Liver (tissue), 9 donors: ENCODE data around the gene SLC49A4. TPM values are rescaled to one million over a fixed set of nuclear protein-coding genes. Genes with fewer than 3 reads are reported as not detected.

Experiments used
- DNase-seq: peaks from one replicate; pipeline ENCODE4 v3.0.0-alpha.2; 2017; ENCODE audit warnings: low spot score
- H3K27ac ChIP-seq, 2 donors: one replicate each; pipeline ENCODE4 v1.7.0; 2013; ENCODE audit warnings: inconsistent platforms in 2 of 2, low read length in 2 of 2, control low read depth in 1 of 2, low read depth in 1 of 2, mild to moderate bottlenecking in 1 of 2
- H3K27me3 ChIP-seq, 4 donors: one replicate each; pipeline versions ENCODE4 v1.6.1 to v1.7.0; 2013; ENCODE audit warnings: low read length in 3 of 4, inconsistent platforms in 1 of 4, mild to moderate bottlenecking in 1 of 4, moderate library complexity in 1 of 4; ENCODE audit not compliant: control insufficient read depth in 4 of 4, insufficient read depth in 4 of 4
- H3K36me3 ChIP-seq, 4 donors: one replicate each; pipeline versions ENCODE4 v1.6.1 to v1.7.0; 2013; ENCODE audit warnings: low read length in 3 of 4, mild to moderate bottlenecking in 3 of 4, low read depth in 1 of 4, moderate library complexity in 1 of 4; ENCODE audit not compliant: control insufficient read depth in 4 of 4, insufficient read depth in 3 of 4
- H3K4me1 ChIP-seq, 4 donors: one replicate each; pipeline versions ENCODE4 v1.6.1 to v1.7.0; 2013; ENCODE audit warnings: low read length in 3 of 4, mild to moderate bottlenecking in 3 of 4, moderate library complexity in 1 of 4; ENCODE audit not compliant: control insufficient read depth in 4 of 4, insufficient read depth in 4 of 4
- H3K4me3 ChIP-seq, 3 donors: one replicate each; pipeline versions ENCODE4 v1.6.1 to v1.7.0; 2013; ENCODE audit warnings: low read length in 3 of 3, control low read depth in 1 of 3, low read depth in 1 of 3, mild to moderate bottlenecking in 1 of 3
- H3K9ac ChIP-seq, 2 donors: one replicate each; pipeline ENCODE4 v1.7.0; 2013; ENCODE audit warnings: low read length in 2 of 2, mild to moderate bottlenecking in 2 of 2, moderate library complexity in 2 of 2, control low read depth in 1 of 2, low read depth in 1 of 2
- H3K9me3 ChIP-seq, 4 donors: one replicate each; pipeline versions ENCODE4 v1.6.1 to v1.7.0; 2013; ENCODE audit warnings: low read length in 3 of 4; ENCODE audit not compliant: control insufficient read depth in 4 of 4
- ATF3 ChIP-seq: IDR thresholded peaks from 2 replicates; pipeline ENCODE4 v1.6.1; 2016; ENCODE audit warnings: antibody characterized with exemption
- CTCF ChIP-seq: fragments of 150-350 bp; IDR thresholded peaks from 2 replicates; pipeline ENCODE4 v1.5.1; 2017; ENCODE audit warnings: improper control_type of control experiment, low read depth, low read length; ENCODE audit not compliant: missing input control
- EGR1 ChIP-seq, 2 donors: IDR thresholded peaks; 2 replicates each; pipeline ENCODE4 v1.6.1; 2016 to 2018; ENCODE audit warnings: antibody characterized with exemption in 2 of 2, low read depth in 2 of 2
- FOXA2 ChIP-seq: IDR thresholded peaks from 2 replicates; pipeline ENCODE4 v1.6.1; 2016; ENCODE audit warnings: antibody characterized with exemption
- GABPA ChIP-seq, 2 donors: IDR thresholded peaks in 1 of 2; conservative IDR thresholded peaks in 1 of 2; 2 replicates each; pipeline ENCODE4 v1.6.1; 2016; ENCODE audit warnings: antibody characterized with exemption in 2 of 2, mild to moderate bottlenecking in 1 of 2, moderate library complexity in 1 of 2
- HNF4A ChIP-seq, 2 donors: conservative IDR thresholded peaks; 2 replicates each; pipeline ENCODE4 v1.6.1; 2016; ENCODE audit warnings: antibody characterized with exemption in 2 of 2, mild to moderate bottlenecking in 2 of 2
- HNF4G ChIP-seq: IDR thresholded peaks from 2 replicates; pipeline ENCODE4 v1.6.1; 2016; ENCODE audit warnings: antibody characterized with exemption
- JUND ChIP-seq, 2 donors: IDR thresholded peaks; 2 replicates each; pipeline ENCODE4 v1.6.1; 2016; ENCODE audit warnings: antibody characterized with exemption in 2 of 2
- MAX ChIP-seq: IDR thresholded peaks from 2 replicates; pipeline ENCODE4 v1.6.1; 2016; ENCODE audit warnings: antibody characterized with exemption
- NR2F2 ChIP-seq: IDR thresholded peaks from 2 replicates; pipeline ENCODE4 v1.6.1; 2016; ENCODE audit warnings: antibody characterized with exemption
- RAD21 ChIP-seq, 2 donors: IDR thresholded peaks; 2 replicates each; pipeline ENCODE4 v1.6.1; 2016; ENCODE audit warnings: antibody characterized with exemption in 2 of 2, mild to moderate bottlenecking in 2 of 2
- REST ChIP-seq: IDR thresholded peaks from 2 replicates; pipeline ENCODE4 v1.6.1; 2016; ENCODE audit warnings: antibody characterized with exemption, mild to moderate bottlenecking
- RXRA ChIP-seq, 2 donors: IDR thresholded peaks; 2 replicates each; pipeline ENCODE4 v1.6.1; 2017 to 2018; ENCODE audit warnings: antibody characterized with exemption in 2 of 2, mild to moderate bottlenecking in 1 of 2
- SP1 ChIP-seq: IDR thresholded peaks from 2 replicates; pipeline ENCODE4 v1.6.1; 2018; ENCODE audit warnings: antibody characterized with exemption, mild to moderate bottlenecking
- TAF1 ChIP-seq: conservative IDR thresholded peaks from 2 replicates; pipeline ENCODE4 v1.6.1; 2016; ENCODE audit warnings: antibody characterized with exemption, mild to moderate bottlenecking
- ZBTB33 ChIP-seq: IDR thresholded peaks from 2 replicates; pipeline ENCODE4 v1.6.1; 2016; ENCODE audit warnings: antibody characterized with exemption
- WGBS: extraction: QIAGEN DNeasy Blood & Tissue Kit; methylation state at CpG from one replicate; pipeline ENCODE4 v1.1.7; 2013; 5-methylcytosine and 5-hydroxymethylcytosine counted together
- polyA plus RNA-seq, 2 donors: library from polyadenylated mRNA; stranded (reverse) in 1 of 2; unstranded in 1 of 2; fragments of 200-250 nt in 1 of 2; fragments of >200 nt in 1 of 2; fragmentation: Nextera tagmentation in 1 of 2; extraction: Ambion mirVana in 1 of 2; gene quantifications; one replicate each; pipeline versions ENCODE4 v1.2.1 to v1.2.3, GENCODE V29; 2013 to 2015
- total RNA-seq, 2 donors: library from RNA; depleted of rRNA; stranded (reverse); fragments of >200 nt; gene quantifications; one replicate each; pipeline ENCODE4 v1.2.3, GENCODE V29; 2014
- donor health status: healthy.
- donor health status: healthy.
- donor health status: healthy.
- donor health status: healthy.
- donor health status: healthy.

SLC49A4 gene
- total and polyA plus RNA-seq, 4 donors: 3.3 to 11.1 (median 6.3) TPM

- H3K9ac ChIP-seq: no peak overlapping the region
- H3K27ac ChIP-seq: no peak overlapping the region
- no peaks in the 10 kb centered on the region for H3K36me3 ChIP-seq
- no peak overlapping the region for H3K4me3 ChIP-seq
- no peaks in the 10 kb centered on the region for H3K27me3 ChIP-seq
- H3K9me3 ChIP-seq: no peaks in the 10 kb centered on the region
- 92% methylated on average over 1 of the region's 1 CpG for WGBS
- TF ChIP-seq EGR1 (IDR thresholded peaks at IDR 0.05; ENCODE audit: low read depth in 2 of 2) (no peak), ZBTB33 (no peak), REST (no peak), HNF4A (conservative IDR thresholded peaks at IDR 0.05) (no peak), NR2F2 (no peak), MAX (no peak), RAD21 (IDR thresholded peaks at IDR 0.05) (no peak), FOXA2 (no peak), RXRA (IDR thresholded peaks at IDR 0.05) (no peak), JUND (IDR thresholded peaks at IDR 0.05) (no peak), GABPA (IDR thresholded peaks at IDR 0.05 in 1 of 2, conservative IDR thresholded peaks at IDR 0.05 in 1 of 2) (no peak), SP1 (no peak), TAF1 (no peak), HNF4G (no peak), ATF3 (no peak), CTCF (no peak)
- DNase-seq: no peak
- H3K4me1 ChIP-seq: no peaks in the 10 kb centered on the region
These were observed 9.6 kb upstream of the SLC49A4 start for GRCh38 chr3:122785231-122785630.

- no peaks in the 10 kb centered on the region for H3K9me3 ChIP-seq
- no peak overlapping the region for H3K27ac ChIP-seq
- no peak for TF ChIP-seq RAD21 (IDR thresholded peaks at IDR 0.05)
- no peak for TF ChIP-seq ATF3
- no peak for TF ChIP-seq EGR1 (IDR thresholded peaks at IDR 0.05; ENCODE audit: low read depth in 2 of 2)
- H3K27me3 ChIP-seq: no peaks in the 10 kb centered on the region
- H3K4me1 ChIP-seq: no peaks in the 10 kb centered on the region
- H3K4me3 ChIP-seq: no peak overlapping the region
- DNase-seq: no peak
- no peak overlapping the region for H3K9ac ChIP-seq
- H3K36me3 ChIP-seq: no peaks in the 10 kb centered on the region
- WGBS: 82% methylated on average over 1 of the region's 1 CpG
These were observed 8.8 kb upstream of the SLC49A4 start for GRCh38 chr3:122786066-122786465.
